ENCODE results near the gene BICD1. TPM values are rescaled to one million over a fixed set of nuclear protein-coding genes. Genes with fewer than 3 reads are reported as not detected.

BICD1 gene
- total RNA-seq, 1 experiment from 2014 or later, result 11.8 TPM

Other genes with a start within 250 kb of the BICD1 start
- gene RESF1, start 147.4 kb upstream of the BICD1 start, total RNA-seq (2014; rRNA removed; shearing (Covaris generic)), result 16.3 and 21.0 TPM in 2 replicates